Glomerular endothelial cell (primary cell): ENCODE measurements around the gene CACNA1C. TPM values are rescaled to one million over a fixed set of nuclear protein-coding genes. Genes with fewer than 3 reads are reported as not detected.
"Not testable (repeated sequence)": the region's sequence is repeated elsewhere in the genome, so short reads cannot be mapped to it uniquely, and the experiment has no call there.

ENCODE experiments used
- DNase-seq: peaks from one replicate; pipeline ENCODE4 v3.0.0-alpha.2; 2011; ENCODE audit warnings: low read depth, low spot score; ENCODE audit errors: extremely low read depth
- total RNA-seq: library from RNA; depleted of rRNA; stranded (reverse); fragments of >200 nt; gene quantifications from 2 replicates; pipeline ENCODE4 v1.2.3, GENCODE V29; 2015

Gene CACNA1C
- total RNA-seq, 1 donor from 2014 or later, result 0.47 TPM

- no peak for DNase-seq
Measured at GRCh38 chr12:2737656-2738241, 685.0 kb downstream of the CACNA1C start.

- no peak for DNase-seq
Measured at GRCh38 chr12:2739069-2739468, 686.3 kb downstream of the CACNA1C start.

- DNase-seq, result no peak
Measured at GRCh38 chr12:2739832-2740641, 687.2 kb downstream of the CACNA1C start.

GRCh38 chr12:2742037-2742436 lies 689.2 kb downstream of the CACNA1C start:
- DNase-seq, result not testable (repeated sequence)

- DNase-seq, result no peak
Measured at GRCh38 chr12:2743478-2743877, 690.7 kb downstream of the CACNA1C start.

- DNase-seq, result no peak
Measured at GRCh38 chr12:2745655-2746054, 692.9 kb downstream of the CACNA1C start.

Other genes starting within 250 kb of the CACNA1C start
- not detected in 2 replicates for gene LRTM2, start 232.4 kb upstream of the CACNA1C start, total RNA-seq
- gene CACNA2D4, start 134.3 kb upstream of the CACNA1C start, total RNA-seq, result 0.76 TPM in 1 of 2 replicates, not detected in the other
- 19.2 and 26.4 TPM in 2 replicates for gene DCP1B, start 48.5 kb upstream of the CACNA1C start, total RNA-seq